Activated naive CD8-positive, alpha-beta T cell treated with anti-CD3 and anti-CD28 coated beads, Interleukin-2, amount 10 ng/mL, durations not matched to agents 7 days and 5 days (primary cell): ENCODE measurements around the gene GPRC5C. TPM values are rescaled to one million over a fixed set of nuclear protein-coding genes. Genes with fewer than 3 reads are reported as not detected.
"Not testable (repeated sequence)": the region's sequence is repeated elsewhere in the genome, so short reads cannot be mapped to it uniquely, and the experiment has no call there.

Experiments
- ATAC-seq: fragments of 150-1000 bp; cut with Tn5 transposase; one replicate; pipeline ENCODE4 v1.10.0; 2021; ENCODE audit warnings: low read depth, moderate library complexity
- POLR2A ChIA-PET: fragments of 350-600 bp; sonication (Branson Sonifier 250); formaldehyde crosslinking; loops from one replicate; lab custom pipeline; 2021; ENCODE audit warnings: antibody characterized with exemption; lab: Charles Lee
- DNase-seq: peaks from one replicate; pipeline ENCODE4 v3.0.0; 2021
- H3K27ac Mint-ChIP-seq: one replicate; pipeline ENCODE4 v1.8.0; 2022; ENCODE audit warnings: mild to moderate bottlenecking, mixed read lengths
- H3K27me3 Mint-ChIP-seq: one replicate; pipeline ENCODE4 v1.8.0; 2022; ENCODE audit warnings: mild to moderate bottlenecking, moderate library complexity, mixed read lengths
- H3K36me3 Mint-ChIP-seq: one replicate; pipeline ENCODE4 v1.8.0; 2021; ENCODE audit warnings: mild to moderate bottlenecking, mixed read lengths
- H3K4me1 Mint-ChIP-seq: one replicate; pipeline ENCODE4 v1.8.0; 2021; ENCODE audit warnings: mixed read lengths
- H3K4me3 Mint-ChIP-seq: one replicate; pipeline ENCODE4 v1.8.0; 2022; ENCODE audit warnings: mild to moderate bottlenecking, moderate library complexity, mixed read lengths
- H3K9me3 Mint-ChIP-seq: one replicate; pipeline ENCODE4 v1.8.0; 2021; ENCODE audit warnings: mixed read lengths
- total RNA-seq, 2 experiments: library from RNA; stranded (reverse); gene quantifications; one replicate each; pipeline ENCODE4 v1.2.3, GENCODE V29; 2021

Gene GPRC5C
- total RNA-seq, 2 experiments from 2014 or later, result not detected

- H3K4me3 Mint-ChIP-seq, POLR2A ChIA-PET, H3K4me1 Mint-ChIP-seq, H3K9me3 Mint-ChIP-seq, H3K27ac Mint-ChIP-seq, ATAC-seq, DNase-seq: not testable (repeated sequence)
- Mint-ChIP-seq H3K36me3 (peaks cover 14% of the 10 kb centered on the region), H3K27me3 (peaks cover 18% of the 10 kb centered on the region)
These were observed 56.4 kb downstream of the GPRC5C start for GRCh38 chr17:74488276-74488675.

GRCh38 chr17:74490716-74491115, 58.8 kb downstream of the GPRC5C start:
- no peak overlapping the region for H3K27ac Mint-ChIP-seq
- peaks cover 6% of the 10 kb centered on the region for H3K9me3 Mint-ChIP-seq
- H3K4me3 Mint-ChIP-seq, result no peak overlapping the region
- ATAC-seq, result no peak
- peaks cover 14% of the 10 kb centered on the region for H3K36me3 Mint-ChIP-seq
- peaks cover 10% of the 10 kb centered on the region for H3K27me3 Mint-ChIP-seq
- peaks cover 1% of the 10 kb centered on the region for H3K4me1 Mint-ChIP-seq
- no peak for DNase-seq
- POLR2A ChIA-PET, result no interaction called here

DNA sequence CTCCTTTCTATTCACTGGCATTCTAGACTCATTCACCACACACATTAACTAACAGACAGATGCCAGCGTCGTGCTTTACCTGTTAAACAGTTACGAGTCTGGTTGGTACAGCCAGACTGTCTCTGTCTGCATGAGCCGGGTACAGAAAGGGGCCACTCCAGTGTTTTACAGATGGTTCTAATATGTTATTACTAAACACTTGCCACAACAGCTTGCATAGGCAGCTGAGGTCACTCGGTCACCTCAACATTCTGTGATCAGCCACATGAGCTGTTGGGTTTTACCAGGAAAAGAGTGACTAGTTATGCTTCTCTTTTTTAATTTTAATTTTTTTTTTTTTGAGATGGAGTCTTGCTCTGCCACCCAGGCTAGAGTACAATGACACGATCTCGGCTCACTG, 59.7 kb downstream of the GPRC5C start:
- Mint-ChIP-seq H3K4me3 (no peak overlapping the region), H3K27me3 (peaks cover 12% of the 10 kb centered on the region), H3K27ac (no peak overlapping the region), H3K36me3 (peaks cover 11% of the 10 kb centered on the region), H3K4me1 (peaks cover 1% of the 10 kb centered on the region), H3K9me3 (peaks cover 6% of the 10 kb centered on the region)
- DNase-seq (no peak), ATAC-seq (no peak)
- POLR2A ChIA-PET, result no interaction called here

GRCh38 chr17:74493331-74493833, 61.5 kb downstream of the GPRC5C start:
- POLR2A ChIA-PET, result no interaction called here
- Mint-ChIP-seq H3K27ac (no peak overlapping the region), H3K27me3 (peaks cover 10% of the 10 kb centered on the region), H3K4me1 (peaks cover 1% of the 10 kb centered on the region), H3K4me3 (no peak overlapping the region), H3K36me3 (peaks cover 4% of the 10 kb centered on the region), H3K9me3 (peaks cover 3% of the 10 kb centered on the region)
- DNase-seq (peak; percentile 66), ATAC-seq (peak; percentile 54)

Other genes starting within 250 kb of the GPRC5C start
- gene RPL38, start 228.4 kb upstream of the GPRC5C start, total RNA-seq, result 1,000 to 10,000 TPM; 1,138 to 1,179 TPM
- gene TTYH2, start 218.5 kb upstream of the GPRC5C start, total RNA-seq, result 10 to 100 TPM; 10.9 to 11.2 TPM
- 1 to 10 TPM; 1.2 to 1.6 TPM for gene DNAI2, start 157.9 kb upstream of the GPRC5C start, total RNA-seq
- gene KIF19, start 105.9 kb upstream of the GPRC5C start, total RNA-seq, result under 1 TPM; 0.61 to 0.91 TPM
- not detected for gene BTBD17, start 70.2 kb upstream of the GPRC5C start, total RNA-seq
- not detected for gene GPR142, start 64.6 kb upstream of the GPRC5C start, total RNA-seq
- 10 to 100 TPM; 10.6 to 12.7 TPM for gene CD300A, start 34.5 kb downstream of the GPRC5C start, total RNA-seq
- not detected for gene CD300LB, start 99.4 kb downstream of the GPRC5C start, total RNA-seq
- gene CD300C, start 114.0 kb downstream of the GPRC5C start, total RNA-seq, result under 1 TPM; 0.45 to 0.61 TPM
- not detected for gene CD300H, start 135.4 kb downstream of the GPRC5C start, total RNA-seq
- gene CD300LD, start 160.2 kb downstream of the GPRC5C start, total RNA-seq, result not detected
- not detected for gene CD300E, start 191.7 kb downstream of the GPRC5C start, total RNA-seq